Neural progenitor cell (in vitro differentiated cells): ENCODE data around the gene ZNF488.

ENCODE experiments used
- EZH2 ChIP-seq: fragments of 200-600 bp; sonication (generic); IDR thresholded peaks from 2 replicates; pipeline ENCODE4 v1.6.1; 2017; ENCODE audit warnings: antibody characterized with exemption, mild to moderate bottlenecking, moderate library complexity
- TF ChIP-seq, protein P1 (sequence below): fragments of 200-600 bp; sonication (generic); IDR thresholded peaks from 2 replicates; pipeline ENCODE4 v1.5.1; 2017; ENCODE audit warnings: antibody characterized with exemption, mild to moderate bottlenecking

- no peak for TF ChIP-seq EZH2
- TF ChIP-seq, protein P1, sequence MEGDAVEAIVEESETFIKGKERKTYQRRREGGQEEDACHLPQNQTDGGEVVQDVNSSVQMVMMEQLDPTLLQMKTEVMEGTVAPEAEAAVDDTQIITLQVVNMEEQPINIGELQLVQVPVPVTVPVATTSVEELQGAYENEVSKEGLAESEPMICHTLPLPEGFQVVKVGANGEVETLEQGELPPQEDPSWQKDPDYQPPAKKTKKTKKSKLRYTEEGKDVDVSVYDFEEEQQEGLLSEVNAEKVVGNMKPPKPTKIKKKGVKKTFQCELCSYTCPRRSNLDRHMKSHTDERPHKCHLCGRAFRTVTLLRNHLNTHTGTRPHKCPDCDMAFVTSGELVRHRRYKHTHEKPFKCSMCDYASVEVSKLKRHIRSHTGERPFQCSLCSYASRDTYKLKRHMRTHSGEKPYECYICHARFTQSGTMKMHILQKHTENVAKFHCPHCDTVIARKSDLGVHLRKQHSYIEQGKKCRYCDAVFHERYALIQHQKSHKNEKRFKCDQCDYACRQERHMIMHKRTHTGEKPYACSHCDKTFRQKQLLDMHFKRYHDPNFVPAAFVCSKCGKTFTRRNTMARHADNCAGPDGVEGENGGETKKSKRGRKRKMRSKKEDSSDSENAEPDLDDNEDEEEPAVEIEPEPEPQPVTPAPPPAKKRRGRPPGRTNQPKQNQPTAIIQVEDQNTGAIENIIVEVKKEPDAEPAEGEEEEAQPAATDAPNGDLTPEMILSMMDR = no peak
Measured at GRCh38 chr10:47408606-47409005, 24.5 kb upstream of the ZNF488 start.
